Activated CD8-positive, alpha-beta memory T cell treated with anti-CD3 and anti-CD28 coated beads, Interleukin-2, amount 50 U/mL, for 1 hour (primary cell): ENCODE data around the gene MYF6.
"Not testable (repeated sequence)": the region's sequence is repeated elsewhere in the genome, so short reads cannot be mapped to it uniquely, and the experiment has no call there.

Source experiments
- DNase-seq: peaks from one replicate; pipeline ENCODE4 v3.0.0-alpha.2; 2020; ENCODE audit errors: extremely low read depth

Gene MYF6

DNA sequence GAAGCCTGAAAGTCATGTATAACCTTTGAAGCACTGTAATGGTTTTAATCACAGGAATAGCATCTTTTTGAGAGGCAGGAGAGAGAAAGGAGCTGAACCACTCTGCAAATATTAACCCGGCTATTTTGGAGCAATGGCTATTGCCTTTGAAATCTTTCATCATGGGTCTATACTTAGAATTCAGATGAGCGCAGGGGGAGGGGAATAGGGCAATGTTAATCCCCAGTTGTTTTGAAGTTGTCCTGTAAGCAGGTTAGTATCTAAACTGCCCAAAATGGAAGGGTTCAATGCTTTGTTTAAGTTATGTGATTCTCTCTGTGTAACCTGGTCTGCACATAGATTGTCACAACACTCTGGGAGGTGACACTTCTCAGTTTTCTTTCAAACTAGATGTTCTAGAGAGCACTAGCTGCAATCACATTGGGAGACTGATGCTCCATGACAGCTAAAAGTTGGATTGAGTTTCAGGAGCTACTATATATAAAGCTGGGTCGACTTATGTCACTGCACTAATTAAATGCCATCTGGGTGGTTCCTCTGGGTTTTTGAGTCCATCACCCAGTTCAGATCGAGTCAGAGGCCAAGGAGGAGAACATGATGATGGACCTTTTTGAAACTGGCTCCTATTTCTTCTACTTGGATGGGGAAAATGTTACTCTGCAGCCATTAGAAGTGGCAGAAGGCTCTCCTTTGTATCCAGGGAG lies at the start of gene MYF6:
MYF6 (plus strand) TSS at position 509 of the 704 bp plus-strand sequence; CDS start at position 595, 86 bp downstream.
- DNase-seq = no peak

GRCh38 chr12:80659512-80660063 lies 47.8 kb upstream of the MYF6 start:
- DNase-seq = no peak

- DNase-seq = no peak
Observed at GRCh38 chr12:80662586-80662985, 44.8 kb upstream of the MYF6 start.

- no peak for DNase-seq
Observed at GRCh38 chr12:80670214-80670613, 37.2 kb upstream of the MYF6 start.

DNA sequence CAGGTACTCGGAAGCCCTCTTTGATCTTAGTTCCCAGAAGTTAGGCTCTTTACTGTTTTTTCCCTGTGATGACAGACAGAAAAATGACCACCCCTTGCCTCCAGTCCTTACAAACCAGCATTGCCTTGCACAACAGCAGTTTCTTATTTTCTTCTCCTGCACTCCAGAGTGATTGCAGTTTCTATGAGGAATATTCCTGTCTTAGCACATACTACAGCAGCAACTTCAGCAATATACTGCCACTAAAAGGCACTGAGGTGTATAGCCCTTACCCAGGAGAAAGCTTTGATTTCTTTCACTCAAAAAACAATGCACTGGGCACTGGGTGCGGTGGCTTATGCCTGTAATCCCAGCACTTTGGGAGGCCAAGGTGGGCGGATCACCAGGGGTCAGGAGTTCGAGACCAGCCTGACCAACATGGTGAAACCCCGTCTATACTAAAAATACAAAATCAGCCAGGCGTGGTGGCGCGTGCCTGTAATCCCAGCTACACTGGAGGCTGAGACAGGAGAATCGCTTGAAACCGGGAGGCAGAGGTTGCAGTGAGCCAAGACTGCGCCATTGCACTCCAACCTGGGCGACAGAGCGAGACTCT lies 31.3 kb upstream of the MYF6 start:
- DNase-seq = not testable (repeated sequence)

- no peak for DNase-seq
Observed at GRCh38 chr12:80676856-80677255, 30.6 kb upstream of the MYF6 start.

GRCh38 chr12:80677994-80678393 lies 29.4 kb upstream of the MYF6 start:
- no peak for DNase-seq

GRCh38 chr12:80679346-80680131 lies 27.9 kb upstream of the MYF6 start:
- no peak for DNase-seq

DNA sequence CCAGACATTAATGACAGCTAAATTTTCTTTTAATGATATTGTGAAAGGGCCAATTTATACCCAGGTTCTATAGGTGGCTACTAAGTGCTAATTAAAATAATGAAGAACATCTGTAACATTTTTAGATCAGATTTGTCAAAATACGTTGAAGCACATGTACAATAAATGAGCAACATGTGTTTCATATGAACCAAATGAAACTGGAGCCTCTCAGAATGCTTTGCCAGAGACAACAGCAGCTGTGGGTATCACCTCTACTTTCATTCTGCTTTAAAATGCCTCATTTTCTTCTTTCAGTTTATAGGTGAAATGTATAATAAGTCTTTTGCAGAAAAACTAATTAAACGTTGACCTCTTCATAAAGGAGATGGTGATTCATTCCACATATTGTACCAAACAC lies 26.1 kb upstream of the MYF6 start:
- DNase-seq = no peak

DNA sequence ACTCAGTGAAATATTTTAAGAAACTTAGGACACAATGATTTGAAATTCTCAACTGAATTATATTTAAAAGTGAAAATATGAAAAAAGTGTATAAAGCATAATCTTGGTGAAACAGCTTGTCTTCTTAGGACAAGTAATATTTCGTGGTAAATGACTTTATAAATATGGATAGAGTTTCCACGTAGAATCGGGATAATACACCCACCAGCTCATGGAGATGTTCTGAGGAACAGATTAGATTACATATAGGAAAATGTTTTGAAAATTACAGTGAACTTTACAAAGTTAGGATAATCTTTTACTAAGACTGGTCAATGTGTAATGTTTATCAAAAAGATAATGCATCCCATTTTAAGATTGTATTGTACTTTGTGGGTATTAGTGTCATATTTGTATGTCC lies 25.6 kb upstream of the MYF6 start:
- no peak for DNase-seq

DNA sequence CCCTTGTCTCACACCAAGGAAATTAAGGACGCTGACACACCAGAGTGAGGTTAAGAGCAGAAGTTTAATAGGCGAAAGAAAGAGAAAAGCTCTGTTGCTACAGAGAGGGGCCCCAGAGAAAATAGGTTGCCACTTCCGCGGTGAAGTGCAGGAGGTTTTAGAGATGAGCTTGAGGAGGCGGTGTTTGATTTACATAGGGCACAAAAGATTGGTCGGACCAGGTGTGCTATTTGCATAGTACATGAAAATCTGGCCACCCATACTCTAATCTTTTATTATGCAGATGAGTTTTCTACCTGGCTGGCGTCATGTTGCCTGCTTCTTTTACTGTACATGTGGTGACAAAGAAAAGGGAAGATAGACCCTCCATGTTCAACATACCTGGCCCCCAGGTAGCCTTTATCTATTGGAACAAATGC lies 23.3 kb upstream of the MYF6 start:
- DNase-seq = no peak

- DNase-seq = no peak
Observed at GRCh38 chr12:80690090-80690489, 17.3 kb upstream of the MYF6 start.

GRCh38 chr12:80690513-80690912 lies 16.9 kb upstream of the MYF6 start:
- no peak for DNase-seq

- no peak for DNase-seq
Observed at GRCh38 chr12:80692114-80692513, 15.3 kb upstream of the MYF6 start.

DNA sequence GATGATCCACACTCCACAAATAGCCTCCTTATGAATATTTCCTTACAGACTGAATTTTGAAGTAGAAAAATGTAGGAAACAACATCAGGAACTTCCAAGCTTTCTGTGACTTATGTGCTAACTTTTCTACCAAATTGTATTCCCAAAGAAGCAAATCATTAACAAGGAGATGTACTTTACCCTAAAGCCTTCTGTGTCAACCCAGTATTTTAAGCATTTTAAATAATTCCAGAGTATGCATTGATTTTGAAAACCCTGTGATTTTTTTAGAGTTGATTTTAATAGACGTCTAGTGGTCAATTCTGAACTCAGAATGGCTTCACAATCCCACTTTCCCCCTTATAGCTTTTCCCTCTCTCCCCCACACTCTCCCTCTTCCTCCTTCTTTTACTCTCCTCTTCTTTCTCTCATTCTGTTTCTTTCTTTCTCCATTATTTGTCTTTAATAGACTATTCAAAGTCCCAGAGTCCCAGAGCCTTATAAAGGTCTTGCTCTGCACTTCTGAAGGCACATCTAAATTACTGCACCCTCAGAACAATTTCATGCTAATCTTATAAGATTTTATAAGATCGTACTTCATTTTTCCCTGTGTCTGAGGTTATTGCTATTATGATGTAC lies 10.1 kb upstream of the MYF6 start:
- DNase-seq = no peak

- DNase-seq = no peak
Observed at GRCh38 chr12:80698256-80698655, 9.2 kb upstream of the MYF6 start.

DNA sequence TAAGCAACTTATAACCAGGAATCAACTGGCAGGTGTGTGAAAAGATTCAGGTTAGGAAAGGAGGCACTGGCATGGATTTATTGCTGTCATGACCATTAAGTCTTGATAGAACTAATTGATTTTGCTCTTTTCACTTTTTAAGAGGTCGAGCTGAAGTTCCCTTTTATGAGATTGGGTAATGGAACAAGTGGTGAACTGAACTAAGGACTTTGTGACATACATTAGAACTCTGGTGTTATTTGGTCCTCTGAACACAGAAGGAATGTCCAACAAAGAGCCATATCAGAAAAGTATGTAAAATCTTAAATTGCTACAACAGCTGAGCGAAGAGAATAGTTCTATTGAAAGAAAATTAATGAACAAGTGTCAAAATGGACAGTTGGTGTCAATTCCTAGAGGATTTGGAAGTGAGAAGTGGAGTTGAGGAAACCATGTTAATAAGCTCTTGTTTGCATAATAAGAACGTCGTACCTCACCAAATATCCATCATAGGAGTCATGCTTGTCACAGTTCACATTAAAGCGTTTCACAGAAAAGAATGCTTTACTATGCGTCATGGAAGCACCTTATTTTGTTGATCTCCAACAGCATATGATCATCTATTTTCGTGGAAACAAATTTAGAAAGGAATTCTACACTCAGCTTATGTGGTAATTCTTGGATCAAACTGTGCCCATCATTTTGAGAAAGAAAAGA lies 8.4 kb upstream of the MYF6 start:
- no peak for DNase-seq

DNA sequence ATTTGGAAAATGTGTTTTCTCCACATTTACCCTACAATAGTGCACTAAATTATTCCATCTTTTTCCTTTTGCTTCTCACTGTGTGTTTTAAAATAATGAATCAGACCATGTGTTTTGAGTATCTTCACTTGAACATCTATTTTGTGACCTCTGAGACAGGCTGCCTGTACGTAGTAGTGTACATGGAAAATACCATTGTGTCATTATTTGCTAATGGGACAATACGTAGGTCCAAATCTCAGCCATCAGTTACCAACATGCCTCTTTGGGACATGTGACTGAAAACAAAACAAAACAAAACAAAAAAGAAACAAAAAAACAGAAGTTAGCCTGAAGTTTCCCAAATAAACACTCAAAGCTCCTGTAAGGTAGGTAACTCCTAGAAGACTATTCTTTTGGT lies 7.1 kb upstream of the MYF6 start:
- DNase-seq = no peak

GRCh38 chr12:80701388-80701787 lies 6.0 kb upstream of the MYF6 start:
- no peak for DNase-seq

GRCh38 chr12:80702889-80703805 lies 4.3 kb upstream of the MYF6 start:
- DNase-seq = no peak
